MM.1S (cell line): ENCODE measurements around the gene IGDCC3.
A peak's percentile ranks its signal among the peaks of the same experiment; 100 is the strongest.

Experiments used
- DNase-seq: peaks from one replicate; pipeline ENCODE4 v3.0.0-alpha.2; 2015
- H2AFZ ChIP-seq: fragments of 300-600 bp; sonication (generic); 2 replicates; pipeline ENCODE4 v1.6.0; 2016; ENCODE audit warnings: antibody characterized with exemption, low read length
- H3F3A ChIP-seq: fragments of 300-600 bp; sonication (generic); 2 replicates; pipeline ENCODE4 v1.6.1; 2016; ENCODE audit warnings: mild to moderate bottlenecking, antibody characterized with exemption, low read length, moderate library complexity, mixed read lengths; ENCODE audit not compliant: insufficient read depth
- H3K27ac ChIP-seq: fragments of 300-600 bp; sonication (generic); 2 replicates; pipeline ENCODE4 v1.5.1; 2016; ENCODE audit warnings: mild to moderate bottlenecking, low read length
- H3K27me3 ChIP-seq: fragments of 300-600 bp; sonication (generic); replicated peaks from 2 replicates; pipeline ENCODE4 v1.6.0; 2016; ENCODE audit warnings: low read length; ENCODE audit not compliant: insufficient read depth
- H3K36me3 ChIP-seq: fragments of 300-600 bp; sonication (generic); replicated peaks from 2 replicates; pipeline ENCODE4 v1.6.1; 2016; ENCODE audit warnings: mild to moderate bottlenecking, low read length, mixed read lengths; ENCODE audit not compliant: insufficient read depth
- H3K4me1 ChIP-seq: fragments of 300-600 bp; sonication (generic); 2 replicates; pipeline ENCODE4 v1.6.1; 2016; ENCODE audit warnings: low read length, mixed read lengths
- H3K4me2 ChIP-seq: fragments of 300-600 bp; sonication (generic); 2 replicates; pipeline ENCODE4 v1.6.0; 2016; ENCODE audit warnings: low read depth, low read length
- H3K4me3 ChIP-seq: fragments of 300-600 bp; sonication (generic); 2 replicates; pipeline ENCODE4 v1.5.1; 2016; ENCODE audit warnings: low read length, mixed read lengths
- H3K79me2 ChIP-seq: fragments of 300-600 bp; sonication (generic); 2 replicates; pipeline ENCODE4 v1.6.1; 2016; ENCODE audit warnings: mixed run types, low read length, mixed read lengths
- H3K9ac ChIP-seq: fragments of 300-600 bp; sonication (generic); 2 replicates; pipeline ENCODE4 v1.6.1; 2016; ENCODE audit warnings: low read length, mixed read lengths
- H3K9me2 ChIP-seq: fragments of 300-600 bp; sonication (generic); replicated peaks from 2 replicates; pipeline ENCODE4 v1.6.1; 2016; ENCODE audit warnings: mild to moderate bottlenecking, low read length, mixed read lengths; ENCODE audit not compliant: insufficient read depth
- H3K9me3 ChIP-seq: fragments of 300-600 bp; sonication (generic); replicated peaks from 2 replicates; pipeline ENCODE4 v1.6.1; 2016; ENCODE audit warnings: mild to moderate bottlenecking, low read length, mixed read lengths; ENCODE audit not compliant: insufficient read depth
- H4K20me1 ChIP-seq: fragments of 300-600 bp; sonication (generic); 2 replicates; pipeline ENCODE4 v1.6.1; 2016; ENCODE audit warnings: mild to moderate bottlenecking, low read length, moderate library complexity, mixed read lengths; ENCODE audit not compliant: insufficient read depth
- EZH2 ChIP-seq: fragments of 300-600 bp; sonication (generic); optimal IDR thresholded peaks from 2 replicates; pipeline ENCODE3; 2017; ENCODE audit warnings: low read depth, mild to moderate bottlenecking, antibody characterized with exemption, low read length, mixed read lengths
- EZH2phosphoT487 ChIP-seq: fragments of 300-600 bp; sonication (generic); IDR thresholded peaks from 2 replicates; pipeline ENCODE4 v1.6.1; 2018; ENCODE audit warnings: antibody characterized with exemption, low read length
- TF ChIP-seq, protein P1 (sequence below): fragments of 300-600 bp; sonication (generic); IDR thresholded peaks from 2 replicates; pipeline ENCODE4 v1.5.1; 2016; ENCODE audit warnings: antibody characterized with exemption, low read length, mixed read lengths

Gene IGDCC3

DNA sequence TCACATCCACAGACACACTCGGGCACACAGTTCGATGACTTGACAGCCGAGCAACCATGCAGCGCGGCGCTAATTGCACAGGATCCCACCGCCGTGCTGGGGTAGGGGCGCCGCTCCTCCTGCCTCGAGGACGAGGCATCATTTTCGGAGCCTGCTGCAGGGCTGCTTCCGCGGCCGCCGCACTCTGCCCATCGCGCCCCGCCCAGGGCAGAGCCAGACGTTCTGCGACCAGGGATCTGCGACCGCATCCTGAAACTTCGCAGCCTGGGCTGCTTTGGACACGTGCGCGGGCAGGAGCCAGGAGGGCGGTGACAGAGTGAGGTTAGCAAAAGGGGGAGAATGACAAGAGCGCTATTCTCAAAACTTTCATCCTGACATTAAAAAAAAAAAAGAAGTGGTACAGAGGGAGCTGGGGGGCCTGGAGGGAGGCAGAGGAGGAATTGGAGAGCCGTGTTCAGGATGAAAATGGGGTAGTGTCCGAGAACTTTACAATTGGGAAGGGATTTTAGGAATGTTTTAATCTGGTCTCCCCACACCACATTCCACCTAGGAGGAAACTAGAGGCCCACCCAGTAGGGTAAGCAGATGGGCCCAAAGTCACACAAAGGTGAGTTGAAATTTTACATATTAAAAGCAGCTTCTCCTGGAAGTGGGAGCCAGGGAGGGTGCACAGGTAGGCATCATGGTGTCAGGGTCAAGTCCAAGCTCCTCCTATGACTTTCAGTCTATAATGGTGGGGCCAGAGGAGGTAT lies 15.9 kb downstream of the IGDCC3 start:
- H3K4me3 ChIP-seq = no peak overlapping the region
- no peaks in the 10 kb centered on the region for H3K79me2 ChIP-seq
- no peaks in the 10 kb centered on the region for H4K20me1 ChIP-seq
- H3K27me3 ChIP-seq = no peaks in the 10 kb centered on the region
- no peak overlapping the region for H3K4me2 ChIP-seq
- no peaks in the 10 kb centered on the region for H3K36me3 ChIP-seq
- no peak overlapping the region for H2AFZ ChIP-seq
- DNase-seq = no peak
- H3K9ac ChIP-seq = no peak overlapping the region
- no peaks in the 10 kb centered on the region for H3K9me3 ChIP-seq
- H3K9me2 ChIP-seq = no peaks in the 10 kb centered on the region
- TF ChIP-seq EZH2phosphoT487 (no peak), EZH2 (no peak)
- TF ChIP-seq, protein P1, sequence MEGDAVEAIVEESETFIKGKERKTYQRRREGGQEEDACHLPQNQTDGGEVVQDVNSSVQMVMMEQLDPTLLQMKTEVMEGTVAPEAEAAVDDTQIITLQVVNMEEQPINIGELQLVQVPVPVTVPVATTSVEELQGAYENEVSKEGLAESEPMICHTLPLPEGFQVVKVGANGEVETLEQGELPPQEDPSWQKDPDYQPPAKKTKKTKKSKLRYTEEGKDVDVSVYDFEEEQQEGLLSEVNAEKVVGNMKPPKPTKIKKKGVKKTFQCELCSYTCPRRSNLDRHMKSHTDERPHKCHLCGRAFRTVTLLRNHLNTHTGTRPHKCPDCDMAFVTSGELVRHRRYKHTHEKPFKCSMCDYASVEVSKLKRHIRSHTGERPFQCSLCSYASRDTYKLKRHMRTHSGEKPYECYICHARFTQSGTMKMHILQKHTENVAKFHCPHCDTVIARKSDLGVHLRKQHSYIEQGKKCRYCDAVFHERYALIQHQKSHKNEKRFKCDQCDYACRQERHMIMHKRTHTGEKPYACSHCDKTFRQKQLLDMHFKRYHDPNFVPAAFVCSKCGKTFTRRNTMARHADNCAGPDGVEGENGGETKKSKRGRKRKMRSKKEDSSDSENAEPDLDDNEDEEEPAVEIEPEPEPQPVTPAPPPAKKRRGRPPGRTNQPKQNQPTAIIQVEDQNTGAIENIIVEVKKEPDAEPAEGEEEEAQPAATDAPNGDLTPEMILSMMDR = no peak
- peaks cover 12% of the 10 kb centered on the region for H3K4me1 ChIP-seq
- no peaks in the 10 kb centered on the region for H3F3A ChIP-seq
- no peak overlapping the region for H3K27ac ChIP-seq

DNA sequence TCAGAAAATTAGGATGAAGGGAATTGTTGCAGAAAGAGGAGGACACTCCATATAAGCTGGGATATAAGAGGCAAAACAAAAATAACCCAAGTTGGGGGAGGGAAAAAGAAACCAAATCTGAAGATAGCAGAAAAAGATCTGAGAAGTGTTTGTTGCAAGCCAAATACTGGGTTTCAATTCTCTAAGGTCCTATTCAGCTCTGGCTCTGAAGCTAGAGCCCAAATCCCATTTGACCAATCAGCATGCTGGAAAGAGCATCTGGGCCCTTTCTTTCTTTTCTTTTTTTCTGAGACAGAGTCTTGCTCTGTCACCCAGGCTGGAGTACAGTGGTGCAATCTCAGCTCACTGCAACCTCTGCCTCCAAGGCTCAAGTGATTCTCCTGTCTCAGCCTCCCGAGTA lies 17.3 kb downstream of the IGDCC3 start:
- H3K9me2 ChIP-seq = no peaks in the 10 kb centered on the region
- no peaks in the 10 kb centered on the region for H3F3A ChIP-seq
- H4K20me1 ChIP-seq = no peaks in the 10 kb centered on the region
- DNase-seq = peak; percentile 35
- peaks cover 9% of the 10 kb centered on the region for H3K27me3 ChIP-seq
- H3K36me3 ChIP-seq = no peaks in the 10 kb centered on the region
- H3K9ac ChIP-seq = no peak overlapping the region
- H3K27ac ChIP-seq = no peak overlapping the region
- peak overlapping the region; percentile 33; the same call in 1 of the 2 replicates for H3K4me2 ChIP-seq
- peaks cover 12% of the 10 kb centered on the region for H3K4me1 ChIP-seq
- no peaks in the 10 kb centered on the region for H3K79me2 ChIP-seq
- no peaks in the 10 kb centered on the region for H3K9me3 ChIP-seq
- H3K4me3 ChIP-seq = no peak overlapping the region
- TF ChIP-seq, protein P1 = no peak
- TF ChIP-seq EZH2phosphoT487 = no peak
- no peak overlapping the region for H2AFZ ChIP-seq

DNA sequence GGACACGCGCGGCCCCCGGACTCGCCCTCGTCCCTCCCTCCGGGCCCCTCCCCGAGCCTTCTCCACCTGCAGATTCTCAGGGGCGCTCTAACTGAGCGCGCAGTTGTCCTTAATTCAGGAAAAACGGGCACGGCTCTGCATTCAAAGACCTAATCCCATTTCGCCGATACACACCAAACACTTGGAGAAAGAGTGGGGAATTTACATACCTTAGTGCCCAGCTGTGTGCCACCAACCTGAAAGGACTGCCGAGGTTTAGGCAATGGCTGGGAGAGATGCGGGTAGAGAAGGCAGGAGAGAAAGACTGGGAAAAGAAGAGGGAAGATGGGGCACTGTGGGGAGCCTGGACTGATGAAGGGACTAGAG lies 21.8 kb downstream of the IGDCC3 start:
- peak overlapping the region; percentile 47; the same call in 1 of the 2 replicates for H3K4me2 ChIP-seq
- no peak overlapping the region for H3K9ac ChIP-seq
- H3K27ac ChIP-seq = no peak overlapping the region
- H3K9me2 ChIP-seq = no peaks in the 10 kb centered on the region
- no peaks in the 10 kb centered on the region for H3K36me3 ChIP-seq
- no peaks in the 10 kb centered on the region for H4K20me1 ChIP-seq
- H3K79me2 ChIP-seq = no peaks in the 10 kb centered on the region
- H3F3A ChIP-seq = no peaks in the 10 kb centered on the region
- H3K27me3 ChIP-seq = peaks cover 14% of the 10 kb centered on the region
- H3K4me1 ChIP-seq = peaks cover 12% of the 10 kb centered on the region
- 0 out of 2 replicates have a peak overlapping the region, but pooled peaks have one; percentile 45 for H3K4me3 ChIP-seq
- no peak for DNase-seq
- H2AFZ ChIP-seq = 0 out of 2 replicates have a peak overlapping the region, but pooled peaks have one; percentile 38
- no peaks in the 10 kb centered on the region for H3K9me3 ChIP-seq
- TF ChIP-seq EZH2phosphoT487 = no peak
- TF ChIP-seq, protein P1 = no peak
